KOPT-K1 (cell line): ENCODE results near the gene COL4A2.

Experiments used
- H3K27ac ChIP-seq: fragments of 200-600 bp; sonication (generic); 2 replicates; pipeline ENCODE4 v1.5.1; 2016; ENCODE audit warnings: antibody characterized with exemption, mild to moderate bottlenecking, low read depth, low read length; ENCODE audit not compliant: poor library complexity, severe bottlenecking
- H3K36me3 ChIP-seq: fragments of 200-600 bp; sonication (generic); 2 replicates; pipeline ENCODE4 v1.5.1; 2017; ENCODE audit warnings: antibody characterized with exemption, mild to moderate bottlenecking, low read length, moderate library complexity; ENCODE audit not compliant: insufficient read depth
- H3K9me3 ChIP-seq: fragments of 200-600 bp; sonication (generic); 2 replicates; pipeline ENCODE4 v1.5.1; 2017; ENCODE audit warnings: antibody characterized with exemption, low read length, mild to moderate bottlenecking; ENCODE audit not compliant: insufficient read depth, poor library complexity, severe bottlenecking

The COL4A2 gene

GRCh38 chr13:110306960-110307766 lies at the start of gene COL4A2, which contains the start of gene COL4A1:
COL4A2 (plus strand) TSS chr13:110307284; CDS start chr13:110307904, 620 bp downstream.
COL4A1 (minus strand) TSS chr13:110307157; CDS start chr13:110307027, 130 bp downstream.
- Histone ChIP-seq H3K36me3 (no peaks in the 10 kb centered on the region), H3K27ac (no peak within 1 kb of the TSS), H3K9me3 (no peaks in the 10 kb centered on the region)

DNA sequence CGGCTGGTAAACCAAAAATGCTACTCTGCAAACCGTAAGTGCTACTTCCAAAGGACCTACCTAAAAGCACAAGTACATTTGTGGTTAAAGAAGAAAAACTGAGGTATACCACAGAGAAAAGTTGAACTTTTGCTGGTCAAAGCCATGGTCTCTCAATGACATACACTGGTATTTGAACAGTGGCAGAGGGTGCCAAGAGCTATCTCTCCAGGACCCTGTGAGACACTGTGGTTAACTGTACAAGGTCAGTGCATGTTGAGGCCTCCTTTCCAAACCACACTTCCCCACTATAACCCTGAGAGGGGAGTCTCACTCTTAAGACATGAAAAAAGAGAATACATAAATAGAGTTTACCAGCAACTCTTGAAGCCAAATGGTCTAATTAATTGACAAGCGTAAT lies 49.7 kb upstream of the COL4A2 start:
- Histone ChIP-seq H3K36me3 (no peaks in the 10 kb centered on the region), H3K9me3 (no peaks in the 10 kb centered on the region), H3K27ac (no peak overlapping the region)

DNA sequence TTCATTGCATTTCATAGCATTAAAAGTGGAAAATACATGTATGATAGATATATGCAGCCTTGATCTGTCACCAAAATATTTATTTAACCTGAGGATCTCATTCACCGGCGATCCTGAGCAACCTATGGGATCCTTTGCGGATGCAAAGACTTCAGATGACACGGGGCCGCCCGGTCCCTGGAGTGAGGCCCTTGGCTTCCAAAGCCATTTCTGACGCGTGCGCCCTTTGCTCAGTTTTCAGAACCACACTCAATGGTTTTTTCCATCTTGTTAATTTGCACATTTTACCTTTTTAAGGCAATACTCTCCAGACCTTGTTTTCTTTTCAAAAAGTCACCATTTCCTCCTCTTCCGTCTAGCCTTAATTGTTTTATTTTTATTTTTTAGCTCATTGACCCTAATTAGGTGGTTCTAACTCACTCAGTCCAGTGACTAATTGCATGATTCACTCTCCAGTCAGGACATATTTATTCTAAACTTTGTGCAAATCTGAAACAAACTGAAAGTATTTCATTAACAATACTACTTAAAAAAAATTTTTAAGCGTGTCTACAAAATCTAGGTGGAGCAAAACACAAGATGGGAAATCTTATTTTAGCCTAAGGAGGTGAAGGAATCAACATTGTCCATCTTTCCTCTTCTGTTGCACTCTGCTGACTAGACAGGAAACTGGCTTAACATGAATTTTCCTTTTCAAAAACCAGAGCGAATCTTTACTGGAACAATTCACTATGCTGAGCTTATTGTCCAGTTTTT lies 48.0 kb upstream of the COL4A2 start:
- Histone ChIP-seq H3K36me3 (no peaks in the 10 kb centered on the region), H3K27ac (no peak overlapping the region), H3K9me3 (no peaks in the 10 kb centered on the region)

- Histone ChIP-seq H3K36me3 (no peaks in the 10 kb centered on the region), H3K27ac (no peak overlapping the region), H3K9me3 (no peaks in the 10 kb centered on the region)
Measured at GRCh38 chr13:110259651-110260050, 47.4 kb upstream of the COL4A2 start.

GRCh38 chr13:110261166-110262081 lies 45.7 kb upstream of the COL4A2 start:
- no peaks in the 10 kb centered on the region for H3K9me3 ChIP-seq
- no peaks in the 10 kb centered on the region for H3K36me3 ChIP-seq
- H3K27ac ChIP-seq: no peak overlapping the region

- Histone ChIP-seq H3K9me3 (no peaks in the 10 kb centered on the region), H3K36me3 (no peaks in the 10 kb centered on the region), H3K27ac (no peak overlapping the region)
Measured at GRCh38 chr13:110262082-110262436, 45.0 kb upstream of the COL4A2 start.

DNA sequence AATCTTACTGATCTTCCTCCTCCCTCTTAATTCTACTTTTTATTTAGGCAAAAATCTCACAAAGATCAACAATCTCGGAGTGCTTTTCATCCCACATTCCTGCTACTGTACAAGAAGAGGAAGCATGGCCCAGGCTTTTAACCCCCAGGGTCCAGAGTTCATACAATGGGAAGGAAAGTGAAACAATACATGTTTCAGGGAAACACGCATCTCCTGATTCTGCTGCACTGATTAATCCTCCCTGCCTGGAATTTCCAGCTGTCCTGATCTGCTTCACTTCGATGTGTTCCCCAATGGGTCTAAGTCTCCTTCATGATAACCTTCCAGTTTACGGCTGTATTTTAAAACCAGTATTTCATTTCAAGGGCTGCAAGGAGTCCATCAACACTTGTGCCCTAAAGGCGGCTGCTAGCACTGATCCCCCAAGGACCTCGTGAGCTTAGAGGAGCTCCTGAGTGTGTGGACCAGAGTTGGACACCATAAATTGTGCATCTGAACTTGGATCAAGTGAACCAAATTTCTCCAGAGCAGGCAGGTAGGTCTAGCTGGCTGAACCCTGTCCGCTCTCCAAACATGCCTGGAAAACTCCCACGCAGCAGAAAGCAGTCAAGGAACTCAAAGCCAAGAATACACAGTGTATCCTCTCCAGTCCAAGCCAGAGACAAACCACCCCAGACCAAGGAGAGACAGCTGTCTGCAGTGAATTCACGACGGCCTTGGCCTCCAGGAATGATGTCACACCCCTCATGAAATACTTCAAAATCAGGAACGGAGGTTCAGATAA lies 44.4 kb upstream of the COL4A2 start:
- Histone ChIP-seq H3K9me3 (no peaks in the 10 kb centered on the region), H3K27ac (no peak overlapping the region), H3K36me3 (no peaks in the 10 kb centered on the region)

GRCh38 chr13:110263404-110263803 lies 43.7 kb upstream of the COL4A2 start:
- no peaks in the 10 kb centered on the region for H3K9me3 ChIP-seq
- no peaks in the 10 kb centered on the region for H3K36me3 ChIP-seq
- no peak overlapping the region for H3K27ac ChIP-seq

DNA sequence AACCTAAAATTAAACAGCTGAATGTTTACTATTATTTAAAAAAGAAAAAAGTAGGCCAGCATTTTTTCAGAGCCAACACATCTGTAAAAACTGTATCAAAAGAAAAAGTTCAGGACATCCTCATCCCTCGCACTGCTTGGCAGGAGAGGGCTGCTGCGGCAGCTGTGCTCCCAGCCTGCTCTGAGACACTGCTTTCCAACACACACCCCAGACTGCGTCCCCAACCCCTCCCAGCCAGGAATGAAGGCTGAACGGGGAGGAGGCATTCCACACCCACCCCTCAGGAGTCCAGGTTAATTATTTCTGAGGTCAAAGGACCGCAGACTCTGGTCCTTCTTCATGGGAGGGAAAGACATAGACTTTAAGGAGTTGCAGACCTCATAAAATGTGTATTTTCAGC lies 43.2 kb upstream of the COL4A2 start:
- no peaks in the 10 kb centered on the region for H3K36me3 ChIP-seq
- no peaks in the 10 kb centered on the region for H3K9me3 ChIP-seq
- H3K27ac ChIP-seq: no peak overlapping the region

GRCh38 chr13:110264685-110265275 lies 42.3 kb upstream of the COL4A2 start:
- H3K27ac ChIP-seq: no peak overlapping the region
- H3K9me3 ChIP-seq: no peaks in the 10 kb centered on the region
- no peaks in the 10 kb centered on the region for H3K36me3 ChIP-seq

DNA sequence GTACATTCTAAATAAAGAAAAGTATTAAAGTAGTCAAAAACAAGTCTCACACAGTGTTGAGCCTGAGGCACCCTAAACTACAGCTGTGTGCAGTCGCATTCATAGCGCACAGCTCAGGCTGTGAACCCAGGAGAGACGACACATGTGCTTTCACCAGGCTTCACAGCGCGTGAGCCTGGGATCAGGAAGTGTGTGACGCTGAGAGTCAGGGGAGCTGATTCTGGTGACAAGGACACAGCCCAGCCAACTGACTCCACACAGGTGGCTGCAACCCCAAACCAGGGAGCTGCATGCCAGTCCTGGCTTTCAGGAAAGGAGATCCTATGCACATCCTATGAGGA lies 41.8 kb upstream of the COL4A2 start:
- H3K27ac ChIP-seq: no peak overlapping the region
- no peaks in the 10 kb centered on the region for H3K36me3 ChIP-seq
- no peaks in the 10 kb centered on the region for H3K9me3 ChIP-seq

GRCh38 chr13:110265682-110266430 lies 41.2 kb upstream of the COL4A2 start:
- no peaks in the 10 kb centered on the region for H3K9me3 ChIP-seq
- no peaks in the 10 kb centered on the region for H3K36me3 ChIP-seq
- no peak overlapping the region for H3K27ac ChIP-seq

DNA sequence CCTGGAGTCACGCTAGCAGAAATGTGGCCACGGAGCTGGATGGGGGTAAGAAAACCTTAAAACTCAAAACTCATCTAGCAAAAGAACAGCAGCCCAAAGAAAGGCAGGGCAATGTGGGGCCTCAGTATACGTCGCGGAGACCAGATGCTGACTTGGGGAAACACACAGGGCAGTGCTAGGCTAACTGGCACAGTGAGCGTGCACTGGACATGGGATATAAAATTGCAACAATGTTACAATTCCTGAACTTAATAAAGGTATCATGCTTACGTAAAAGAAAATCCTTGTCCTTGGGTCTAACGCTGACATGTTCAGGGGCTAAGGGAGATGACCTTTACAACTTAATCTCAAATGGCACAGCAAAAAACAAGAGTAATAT lies 40.7 kb upstream of the COL4A2 start:
- Histone ChIP-seq H3K36me3 (no peaks in the 10 kb centered on the region), H3K9me3 (no peaks in the 10 kb centered on the region), H3K27ac (no peak overlapping the region)

- no peak overlapping the region for H3K27ac ChIP-seq
- no peaks in the 10 kb centered on the region for H3K9me3 ChIP-seq
- no peaks in the 10 kb centered on the region for H3K36me3 ChIP-seq
Measured at GRCh38 chr13:110266983-110267382, 40.1 kb upstream of the COL4A2 start.
